Kidney capillary endothelial cell (primary cell): ENCODE data around the gene RADIL.

ENCODE experiments used
- DNase-seq: peaks from one replicate; pipeline ENCODE4 v3.0.0-alpha.2; 2018; ENCODE audit warnings: low spot score

Gene RADIL

DNA sequence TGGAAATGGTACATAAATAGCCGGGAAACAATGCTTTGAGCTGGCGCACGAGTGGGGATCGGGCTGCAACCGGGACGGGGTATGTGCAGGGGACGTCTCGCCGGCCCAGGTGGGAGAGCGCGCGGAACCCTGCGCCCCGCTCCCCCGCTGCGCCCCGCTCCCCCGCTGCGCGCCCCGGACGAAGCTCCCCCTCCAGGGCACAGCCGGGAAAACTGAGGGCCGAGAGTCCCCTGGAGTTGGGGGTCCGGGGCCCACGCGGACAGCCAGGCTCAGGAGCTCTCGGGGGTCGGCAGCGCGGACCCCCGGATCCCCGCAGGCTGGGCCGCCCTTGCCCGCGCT, 514 bp downstream of the RADIL start:
- DNase-seq: no peak

- peak; percentile 14 for DNase-seq
Measured at GRCh38 chr7:4882169-4883032, 1.1 kb downstream of the RADIL start.

- DNase-seq: no peak
Measured at GRCh38 chr7:4880218-4880617, 3.3 kb downstream of the RADIL start.

GRCh38 chr7:4879396-4880081, 4.0 kb downstream of the RADIL start:
- no peak for DNase-seq

DNA sequence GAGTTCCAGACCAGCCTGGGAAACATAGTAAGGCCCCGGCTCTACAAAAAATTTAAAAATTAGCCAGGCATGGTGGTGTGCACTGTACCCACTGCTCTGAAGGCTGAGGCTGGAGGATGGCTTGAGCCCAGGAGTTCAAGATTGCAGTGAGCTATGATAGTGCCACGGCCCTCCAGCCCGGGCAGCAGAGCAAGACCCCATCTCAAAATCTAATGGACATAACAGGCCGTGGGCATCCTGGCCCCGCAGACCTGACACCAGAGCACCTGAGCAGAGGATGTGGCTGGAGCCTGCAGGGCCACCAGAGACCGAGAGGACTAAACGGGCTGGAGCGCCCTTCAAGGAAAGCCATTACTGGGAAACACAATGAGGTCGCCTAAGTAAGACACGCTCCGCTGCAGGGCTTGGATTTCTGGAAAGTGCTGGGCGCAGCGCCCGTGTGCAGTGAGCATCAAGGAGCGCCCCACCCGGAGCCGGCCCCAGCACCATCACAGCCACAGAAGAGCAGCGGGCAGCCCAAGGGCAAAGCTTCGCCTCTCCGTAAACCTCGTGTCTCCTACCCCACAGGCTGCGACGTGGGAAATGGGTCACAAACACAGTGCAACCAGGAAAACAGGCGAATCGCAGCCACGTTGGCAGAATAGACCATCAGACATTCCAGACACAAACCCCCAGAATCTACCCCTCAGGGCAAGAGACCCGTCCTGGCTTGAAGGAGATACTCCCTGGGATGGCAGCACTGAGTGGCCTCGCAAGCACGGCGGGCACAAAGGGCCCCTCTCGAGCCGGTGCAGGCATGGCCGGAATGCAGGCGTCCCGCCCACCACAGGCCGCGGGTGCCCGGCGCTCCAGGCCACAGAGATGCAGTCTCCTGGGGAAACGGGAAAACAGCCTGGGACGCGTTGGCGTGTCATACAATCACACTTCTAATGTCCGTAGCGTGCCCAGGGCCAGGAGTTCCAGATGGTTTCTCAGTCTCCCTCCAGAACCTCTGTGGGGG, 4.9 kb downstream of the RADIL start:
- DNase-seq: no peak

GRCh38 chr7:4876586-4876985, 6.9 kb downstream of the RADIL start:
- no peak for DNase-seq

- no peak for DNase-seq
Measured at GRCh38 chr7:4875391-4875790, 8.1 kb downstream of the RADIL start.

GRCh38 chr7:4873071-4873944, 10.2 kb downstream of the RADIL start:
- no peak for DNase-seq

DNA sequence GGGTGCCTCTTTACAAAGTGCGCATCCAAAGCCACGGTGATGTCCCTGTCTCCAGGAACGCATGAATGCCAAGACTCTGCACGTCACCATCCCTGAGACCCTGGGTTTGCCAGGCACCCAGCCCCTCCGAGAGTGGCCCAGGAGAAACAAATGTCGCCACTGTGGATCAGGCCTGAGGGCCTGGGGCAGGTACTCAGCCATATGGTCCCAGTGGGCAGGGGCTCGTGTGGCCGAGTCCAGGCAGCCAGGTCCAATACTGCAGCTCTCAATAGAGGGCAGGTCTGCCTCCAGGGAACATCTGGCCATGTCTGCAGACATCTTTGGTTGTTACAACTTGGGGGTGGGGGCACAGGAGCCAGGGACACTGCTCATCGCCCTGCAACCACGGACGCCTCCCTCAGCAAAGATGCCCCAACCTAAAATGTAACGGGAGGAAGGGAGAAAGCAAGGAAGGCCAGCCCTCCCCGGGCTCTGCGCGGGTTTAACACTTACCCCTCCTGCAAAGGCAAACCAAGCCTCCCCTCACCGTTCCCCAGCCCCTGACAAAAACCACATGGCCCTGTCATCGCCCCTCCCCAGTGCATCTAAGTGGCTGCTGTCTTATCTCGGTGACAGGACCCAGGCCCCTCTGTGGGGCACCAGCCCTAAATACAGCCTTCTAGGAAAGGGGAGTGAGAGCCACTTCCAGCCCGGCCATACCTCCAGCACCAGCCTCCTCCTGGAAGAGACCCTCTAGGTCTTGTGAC, 11.4 kb downstream of the RADIL start:
- no peak for DNase-seq

DNA sequence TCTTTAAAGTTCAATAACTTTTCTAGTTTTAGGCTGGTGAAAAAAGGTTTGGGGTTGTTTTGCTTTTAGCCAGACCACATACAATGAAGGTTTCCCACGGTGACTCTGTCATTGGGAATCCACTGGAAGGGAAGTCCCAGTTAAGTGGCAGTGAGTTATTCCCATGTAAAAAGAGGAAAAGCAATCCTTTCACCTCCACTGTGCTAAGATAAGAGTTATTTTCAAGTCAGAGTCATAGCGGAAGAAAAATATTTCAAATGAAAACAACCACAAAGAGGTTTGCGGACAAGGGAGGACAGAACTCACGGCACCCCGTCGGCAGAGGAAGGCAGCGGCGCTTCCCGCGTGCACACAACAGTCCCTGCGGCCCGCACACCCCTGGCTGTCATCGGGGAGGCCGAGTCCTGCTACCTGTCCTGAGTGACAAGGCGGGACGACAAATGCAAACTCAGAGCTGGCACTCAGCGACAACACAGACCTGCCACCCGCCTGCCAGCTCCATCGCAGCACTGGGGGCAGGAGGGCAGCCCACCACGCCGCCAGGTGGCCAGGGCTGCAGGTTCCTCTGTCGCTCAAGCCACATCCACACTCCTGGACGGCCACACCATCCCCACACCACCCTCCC, 12.3 kb downstream of the RADIL start:
- DNase-seq: no peak

GRCh38 chr7:4868493-4868892, 15.0 kb downstream of the RADIL start:
- no peak for DNase-seq

DNA sequence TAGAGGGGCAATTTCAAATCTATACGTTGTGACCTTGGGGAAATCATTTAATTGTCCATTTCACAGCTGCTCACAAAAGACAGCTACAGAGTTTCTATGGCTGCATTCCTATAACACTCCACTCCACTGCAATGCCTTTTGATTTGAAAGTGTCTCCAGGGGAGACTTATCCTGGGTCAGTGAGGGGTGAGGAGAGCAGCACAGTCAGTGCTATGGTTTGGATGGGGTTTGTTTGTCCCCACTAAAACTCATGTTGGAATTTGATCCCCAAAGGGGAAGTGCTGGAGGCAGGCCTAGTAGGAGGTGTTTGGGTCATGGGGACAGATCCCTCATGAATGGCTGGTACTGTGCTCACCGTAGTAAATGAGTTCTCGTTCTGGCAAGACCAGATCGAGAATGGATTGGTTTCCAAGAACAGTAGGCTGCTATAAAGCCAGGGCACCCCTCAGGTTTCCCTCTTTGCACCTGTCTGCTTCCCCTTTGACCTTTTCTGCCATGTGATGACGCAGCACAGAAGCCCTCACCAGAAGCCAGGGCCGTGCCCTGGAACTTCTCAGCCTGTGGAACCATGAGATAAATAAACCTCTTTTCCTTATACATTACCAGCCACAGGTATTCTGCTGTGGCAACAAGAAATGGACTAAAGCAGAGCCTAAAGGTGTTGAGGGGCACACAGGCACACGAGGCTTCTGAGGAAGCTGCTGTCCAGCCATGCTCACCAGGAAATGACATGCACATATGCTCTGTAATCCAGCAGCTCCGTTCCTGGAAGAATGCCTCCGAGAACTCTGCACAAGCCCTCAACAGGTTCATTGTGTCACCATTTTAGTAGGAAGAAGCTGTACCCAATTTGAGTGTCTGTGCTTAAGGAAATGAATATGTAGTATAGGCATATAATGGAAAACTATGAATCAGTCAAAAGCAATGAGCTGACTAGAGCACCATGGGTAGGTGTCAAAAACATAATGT, 16.7 kb downstream of the RADIL start:
- no peak for DNase-seq

- no peak for DNase-seq
Measured at GRCh38 chr7:4862156-4862555, 21.4 kb downstream of the RADIL start.

GRCh38 chr7:4861673-4862072, 21.8 kb downstream of the RADIL start, which contains the start of gene PAPOLB:
Gene PAPOLB, minus strand, starts transcription at chr7:4862030. Its CDS starts 220 bp downstream, at chr7:4861810.
- no peak for DNase-seq

GRCh38 chr7:4861227-4861626, 22.3 kb downstream of the RADIL start:
- DNase-seq: no peak

GRCh38 chr7:4857189-4857588, 26.3 kb downstream of the RADIL start:
- no peak for DNase-seq

- DNase-seq: no peak
Measured at GRCh38 chr7:4856336-4857057, 27.0 kb downstream of the RADIL start.

- DNase-seq: no peak
Measured at GRCh38 chr7:4854916-4855315, 28.6 kb downstream of the RADIL start.
